Stimulated activated CD8-positive, alpha-beta memory T cell treated with anti-CD3 and anti-CD28 coated beads, Interleukin-15, amount 100 ng/mL, for 1 hour (primary cell): ENCODE measurements around the gene C8B.

Experiments
- DNase-seq: peaks from one replicate; pipeline ENCODE4 v3.0.0-alpha.2; 2020; ENCODE audit warnings: low read depth

Gene C8B

GRCh38 chr1:56898879-56899278, 66.9 kb downstream of the C8B start:
- DNase-seq = no peak

- no peak for DNase-seq
These were observed 67.8 kb downstream of the C8B start for GRCh38 chr1:56898005-56898373.

GRCh38 chr1:56897150-56898004, 68.4 kb downstream of the C8B start:
- no peak for DNase-seq

GRCh38 chr1:56894014-56894413, 71.8 kb downstream of the C8B start:
- DNase-seq = no peak

- no peak for DNase-seq
These were observed 75.6 kb downstream of the C8B start for GRCh38 chr1:56890229-56890628.

GRCh38 chr1:56881417-56881816, 84.4 kb downstream of the C8B start:
- no peak for DNase-seq

GRCh38 chr1:56880774-56881173, 85.0 kb downstream of the C8B start:
- DNase-seq = no peak
